T-helper 1 cell (primary cell): ENCODE results near the gene SLC38A10.

Experiments used
- DNase-seq, 5 donors: peaks; one replicate each; pipeline ENCODE4 v3.0.0-alpha.2; 2012 to 2020

The SLC38A10 gene

GRCh38 chr17:81295676-81296381 lies 722 bp upstream of the SLC38A10 start:
- DNase-seq: peak; percentile 37 to 62 (median 52)

DNA sequence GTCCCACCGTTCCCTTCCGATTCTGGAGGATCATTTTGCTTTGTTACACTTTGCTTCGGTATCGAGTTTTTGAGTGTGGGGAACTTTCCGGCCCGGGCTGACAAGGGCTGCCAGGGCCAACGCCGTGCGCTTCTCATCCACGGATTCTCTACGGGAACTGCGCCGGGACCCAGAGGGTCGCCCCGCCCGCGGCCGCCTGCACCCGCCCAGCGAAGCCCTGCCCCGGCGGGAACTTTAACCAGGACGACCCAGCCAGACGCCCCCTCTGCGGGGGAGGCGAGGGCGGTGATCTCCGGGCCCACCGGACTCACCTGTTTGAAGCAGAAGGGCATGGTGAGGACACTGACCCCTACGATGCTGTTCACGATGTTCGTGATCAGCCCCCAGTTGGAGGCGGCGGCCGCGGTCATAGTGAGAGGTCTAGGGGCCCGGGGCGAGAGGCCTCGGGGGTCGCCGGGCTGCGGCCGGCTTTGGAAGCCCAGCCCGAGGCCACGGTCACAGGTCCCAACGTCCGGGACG lies 536 bp downstream of the SLC38A10 start:
- no peak for DNase-seq

DNA sequence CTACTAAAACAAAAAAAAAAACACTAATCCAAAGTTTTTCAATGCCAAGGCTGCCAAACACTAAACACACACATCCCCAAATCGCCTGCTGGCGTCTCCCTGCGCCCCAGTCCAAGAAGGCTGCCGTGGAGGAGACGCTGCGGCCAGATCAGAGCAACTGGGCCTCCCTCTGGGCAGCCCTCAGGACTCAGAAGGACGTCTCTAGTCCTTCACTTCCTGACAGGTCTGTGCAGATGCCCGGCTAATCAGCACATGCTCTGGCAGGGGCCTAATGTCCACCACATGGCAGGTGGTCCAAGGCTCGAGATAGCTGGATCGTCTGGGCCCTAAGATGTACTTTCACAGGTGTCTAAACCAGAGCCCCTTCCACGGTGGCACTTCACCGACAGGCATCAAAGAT lies 2.7 kb downstream of the SLC38A10 start:
- DNase-seq: no peak

DNA sequence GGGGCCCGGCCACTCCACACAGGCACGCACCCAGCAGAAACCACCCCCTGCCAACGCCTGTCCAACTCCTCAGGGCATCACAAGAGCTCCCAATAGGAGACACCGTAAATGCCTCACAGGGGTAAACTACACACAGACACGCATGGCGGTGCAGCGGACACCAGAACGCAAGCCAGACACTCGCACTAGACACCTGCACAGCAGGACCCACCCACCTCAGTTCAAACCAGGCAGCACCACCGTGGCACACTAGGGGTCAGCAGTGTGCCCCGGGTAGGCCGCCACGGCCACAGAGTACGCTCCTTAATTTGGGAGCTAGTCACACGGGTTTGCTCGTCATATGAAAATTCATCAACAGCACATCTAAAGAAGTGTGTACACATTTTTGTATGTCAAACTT lies 3.4 kb downstream of the SLC38A10 start:
- DNase-seq: peak; percentile 51 to 66 (median 65)

DNA sequence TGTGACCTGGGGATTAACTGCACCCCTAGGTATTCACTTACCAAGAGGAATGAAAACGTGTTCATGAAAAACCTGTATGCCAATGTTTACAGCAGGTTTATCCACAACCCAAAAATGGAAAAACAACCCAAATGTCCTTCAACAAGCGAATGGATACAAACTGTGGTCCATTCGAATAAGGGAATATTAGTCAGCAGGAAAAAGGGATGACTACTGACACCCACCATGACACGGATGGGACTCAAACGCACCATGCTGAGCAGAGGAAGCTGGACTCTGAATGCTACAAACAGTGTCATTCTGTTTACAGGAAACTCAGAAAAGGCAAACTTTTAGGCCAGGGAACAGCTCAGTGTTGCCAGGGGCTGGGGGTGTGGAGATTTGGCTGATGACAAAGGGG lies 4.9 kb downstream of the SLC38A10 start:
- DNase-seq: no peak

GRCh38 chr17:81289627-81290026 lies 5.5 kb downstream of the SLC38A10 start:
- no peak for DNase-seq

DNA sequence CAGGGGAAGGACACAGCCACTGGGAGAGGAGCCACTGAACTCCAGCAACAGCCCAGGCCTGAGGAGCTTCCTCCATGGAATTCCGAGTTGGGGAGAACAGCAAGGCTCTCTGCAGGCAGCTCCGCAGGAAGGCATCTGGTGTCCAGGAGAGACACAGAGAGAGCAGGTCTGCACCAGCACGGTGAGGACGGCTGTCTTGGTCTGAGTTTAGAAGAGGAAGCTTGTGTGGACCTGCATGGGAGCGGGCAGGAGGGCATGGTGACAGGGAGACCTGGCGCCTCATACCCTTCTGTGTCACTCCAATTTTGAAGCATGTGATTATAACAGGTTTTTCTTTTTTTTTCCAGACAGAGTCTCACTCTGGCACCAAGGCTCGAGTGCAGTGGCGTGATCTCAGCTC lies 6.4 kb downstream of the SLC38A10 start:
- no peak for DNase-seq

- no peak for DNase-seq
Observed at GRCh38 chr17:81287741-81288430, 7.2 kb downstream of the SLC38A10 start.

- DNase-seq: no peak
Observed at GRCh38 chr17:81287152-81287551, 8.0 kb downstream of the SLC38A10 start.

- no peak for DNase-seq
Observed at GRCh38 chr17:81286491-81287145, 8.5 kb downstream of the SLC38A10 start.

DNA sequence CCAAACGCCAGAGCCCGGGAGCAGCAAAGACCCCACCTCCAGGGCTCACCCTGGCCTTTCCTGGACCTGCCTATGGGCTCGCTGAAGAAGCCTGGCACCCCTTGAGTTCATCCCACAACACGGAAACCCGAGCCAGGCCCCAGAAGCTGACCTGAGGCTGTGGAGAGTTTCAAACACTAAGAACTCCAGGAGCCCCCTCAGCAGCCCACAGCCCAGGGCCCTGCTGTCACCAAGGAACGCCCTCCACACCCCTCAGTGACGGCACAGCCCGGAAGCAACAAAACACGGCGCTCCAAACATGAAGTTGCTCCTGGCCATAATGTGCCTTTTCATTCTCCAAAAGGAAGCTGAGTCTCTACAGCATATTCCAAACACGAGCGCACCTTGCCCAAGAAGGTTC lies 9.2 kb downstream of the SLC38A10 start:
- no peak for DNase-seq

- peak in 3 of 5 donors; percentile 41 to 69 (median 41) for DNase-seq
Observed at GRCh38 chr17:81285179-81285878, 9.8 kb downstream of the SLC38A10 start.

GRCh38 chr17:81282876-81283275 lies 12.2 kb downstream of the SLC38A10 start:
- no peak for DNase-seq

- DNase-seq: no peak
Observed at GRCh38 chr17:81282141-81282540, 13.0 kb downstream of the SLC38A10 start.

DNA sequence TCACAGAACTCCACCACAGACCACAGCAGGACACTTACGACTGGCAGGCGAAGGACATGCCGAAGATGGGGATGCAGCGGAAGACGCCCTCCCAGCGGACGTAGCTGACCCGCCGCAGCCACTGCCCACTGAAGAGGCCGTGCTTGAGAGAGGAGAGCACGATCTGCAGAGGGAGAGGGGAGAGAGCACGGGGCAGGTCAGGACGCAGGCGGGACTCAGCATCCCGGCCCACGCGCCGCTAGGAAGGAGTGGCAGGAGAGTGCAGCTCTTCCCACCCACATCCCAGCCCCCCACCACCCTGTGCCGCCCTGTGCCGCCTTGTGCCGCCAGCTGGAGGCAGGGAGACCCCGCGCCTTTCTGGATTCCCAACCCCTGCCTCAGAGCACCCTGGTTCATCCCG lies 14.5 kb downstream of the SLC38A10 start:
- DNase-seq: no peak

GRCh38 chr17:81279278-81280275 lies 15.5 kb downstream of the SLC38A10 start:
- no peak for DNase-seq

- no peak for DNase-seq
Observed at GRCh38 chr17:81278831-81279230, 16.3 kb downstream of the SLC38A10 start.

GRCh38 chr17:81277946-81278693 lies 17.0 kb downstream of the SLC38A10 start:
- no peak for DNase-seq

DNA sequence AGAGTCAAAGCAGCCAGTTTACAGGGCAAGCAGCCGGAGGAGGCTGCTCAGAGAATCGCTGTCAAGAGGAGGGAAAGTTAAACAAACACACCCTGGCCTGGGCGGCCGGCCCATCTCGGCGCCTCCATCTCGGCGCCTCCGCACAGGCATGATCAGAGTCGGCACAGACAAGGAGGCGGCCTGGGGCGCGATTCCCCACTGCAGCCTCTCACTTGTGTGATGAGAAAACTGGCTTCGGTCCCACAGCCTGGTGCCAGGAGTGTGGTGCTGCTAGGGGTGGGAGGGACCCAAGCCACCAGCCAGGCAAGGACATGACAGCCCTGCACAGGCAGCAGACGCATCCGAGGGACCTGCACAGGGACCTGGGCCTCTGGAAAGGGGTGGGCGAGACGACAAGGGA lies 17.7 kb downstream of the SLC38A10 start:
- DNase-seq: no peak

GRCh38 chr17:81276781-81277180 lies 18.3 kb downstream of the SLC38A10 start:
- no peak for DNase-seq

GRCh38 chr17:81274471-81274855 lies 20.6 kb downstream of the SLC38A10 start:
- DNase-seq: no peak
